NOMO-1 (cell line): ENCODE results near the gene CERCAM.
"Not testable (repeated sequence)": the region's sequence is repeated elsewhere in the genome, so short reads cannot be mapped to it uniquely, and the experiment has no call there.

Experiments
- DNase-seq, 2 experiments: peaks; one replicate each; lab custom pipeline; 2025; ENCODE audit not compliant: unreplicated experiment in 2 of 2; lab: John Stamatoyannopoulos, UW

The CERCAM gene

DNA sequence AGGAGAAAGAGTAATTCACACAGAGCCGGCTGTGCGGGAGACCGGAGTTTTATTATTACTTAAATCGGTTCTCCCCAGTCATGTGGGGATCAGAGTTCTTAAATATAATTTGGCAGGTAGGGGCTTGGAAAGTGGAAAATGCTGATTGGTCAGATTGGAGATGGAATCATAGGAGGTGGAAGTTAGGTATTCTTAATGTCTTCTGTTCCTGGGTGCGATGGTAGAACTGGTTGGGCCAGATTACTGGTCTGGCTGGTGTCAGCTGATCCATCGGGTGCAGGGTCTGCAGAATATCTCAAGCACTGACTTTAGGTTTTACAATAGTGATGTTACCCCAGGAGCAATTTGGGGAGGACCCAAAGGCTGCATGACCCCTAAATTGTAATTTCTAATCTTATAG is 4.6 kb upstream of the CERCAM start:
- no peak for DNase-seq

- peak; percentile 15 to 22 for DNase-seq
These were observed 4.1 kb upstream of the CERCAM start for GRCh38 chr9:128416432-128417019.

DNA sequence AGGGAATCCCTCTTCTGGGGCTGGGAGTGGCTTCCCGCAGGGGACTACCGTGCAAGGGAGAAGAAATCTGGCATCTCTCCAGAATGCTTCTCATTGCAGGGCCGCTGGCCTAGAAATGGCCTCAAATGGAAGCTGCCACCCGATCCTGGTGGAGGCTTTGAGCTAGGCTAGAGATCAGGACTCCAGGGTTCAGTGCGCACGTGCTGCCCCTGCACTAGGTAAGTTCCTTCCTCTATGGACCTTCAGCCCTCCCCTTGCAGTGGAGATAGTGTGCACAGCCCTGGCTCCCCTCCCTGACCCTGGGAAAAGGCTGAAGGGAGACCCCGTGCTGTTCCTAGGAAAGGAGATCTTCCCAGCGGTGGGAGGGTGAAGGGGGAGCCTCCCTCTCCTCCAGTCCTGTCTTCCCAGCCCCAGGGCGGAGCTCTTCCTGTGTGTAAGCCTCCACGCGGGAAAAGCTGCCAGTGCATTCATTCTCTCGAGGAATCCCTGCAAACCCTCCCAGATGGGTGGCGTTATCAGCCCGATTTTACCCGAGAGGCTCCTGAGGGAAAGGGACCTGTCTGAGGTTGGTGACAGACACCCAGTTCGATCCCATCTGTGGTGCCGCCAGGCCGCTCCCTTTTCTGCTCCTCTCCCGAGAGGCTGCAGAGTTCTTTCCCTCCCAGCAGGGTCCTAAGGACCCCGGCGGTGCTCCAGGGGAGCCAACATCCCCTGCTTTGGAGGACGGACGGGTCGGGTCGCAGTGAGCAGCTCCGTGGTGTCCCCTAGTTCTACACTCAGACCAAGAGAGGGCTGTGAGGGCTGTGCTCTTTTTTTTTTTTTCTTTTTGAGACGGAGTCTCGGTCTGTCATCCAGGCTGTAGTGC is 1.4 kb upstream of the CERCAM start:
- DNase-seq: no peak

GRCh38 chr9:128420060-128420650 is 502 bp upstream of the CERCAM start:
- peak; percentile 65 to 75 for DNase-seq

DNA sequence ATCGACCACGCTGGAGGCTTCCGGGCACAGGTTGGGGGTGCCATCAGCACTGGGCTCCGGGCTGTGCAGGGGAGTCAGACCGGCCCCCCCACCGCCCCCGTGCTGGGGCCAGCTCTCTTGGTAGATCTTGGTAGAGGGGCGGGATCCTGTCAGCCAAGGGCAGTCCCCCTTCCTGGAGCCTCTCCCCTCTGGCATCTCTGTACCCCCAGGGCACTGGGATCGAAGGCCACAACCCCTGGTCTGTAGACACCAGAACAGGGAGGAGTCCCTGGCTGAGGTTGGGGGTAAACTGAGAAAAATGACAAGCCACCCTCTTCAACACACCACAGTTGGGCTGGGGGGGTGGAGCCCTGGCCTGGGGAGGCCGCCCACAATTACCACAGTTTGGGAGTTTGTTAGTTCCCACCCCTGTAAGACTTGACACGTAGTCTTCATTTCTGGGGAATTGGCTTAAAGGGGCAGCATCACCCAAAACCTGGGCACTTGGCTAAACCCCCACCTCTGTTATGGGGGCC is 882 bp downstream of the CERCAM start:
- DNase-seq: peak; percentile 9 to 14

DNA sequence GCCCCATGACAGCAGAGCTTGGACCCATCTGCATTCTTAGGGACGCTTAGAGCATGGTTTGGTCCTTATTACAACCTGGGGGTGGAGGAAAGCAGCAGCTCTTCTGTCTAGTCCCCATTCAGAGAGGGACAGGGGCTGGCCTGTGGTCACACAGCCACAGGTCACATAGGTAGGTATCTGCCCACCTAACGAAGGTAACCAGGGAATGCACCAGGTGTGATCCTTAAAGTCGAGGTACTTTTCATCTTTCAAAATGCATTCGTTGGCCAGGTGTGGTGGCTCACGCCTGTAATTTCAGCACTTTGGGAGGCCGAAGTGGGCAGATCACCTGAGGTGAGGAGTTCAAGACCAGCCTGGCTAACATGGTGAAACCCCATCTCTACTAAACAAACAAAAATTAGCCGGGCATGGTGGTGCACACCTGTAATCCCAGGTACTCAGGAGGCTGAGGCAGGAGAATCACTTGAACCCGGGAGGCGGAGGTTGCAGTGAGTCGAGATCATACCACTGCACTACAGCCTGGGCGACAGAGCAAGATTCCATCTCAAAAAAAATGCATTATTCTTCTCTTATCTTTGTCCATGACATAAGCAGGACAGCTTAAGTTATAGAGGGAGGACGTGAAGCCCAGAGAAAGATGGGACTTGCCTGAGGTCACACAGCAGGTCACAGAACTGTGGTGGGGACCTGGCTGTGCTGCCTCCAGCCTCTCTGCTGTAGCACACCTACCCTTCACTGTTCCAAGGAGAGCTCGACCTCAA is 1.5 kb downstream of the CERCAM start:
- DNase-seq: not testable (repeated sequence)

- DNase-seq: no peak
These were observed 2.1 kb downstream of the CERCAM start for GRCh38 chr9:128422783-128423150.

DNA sequence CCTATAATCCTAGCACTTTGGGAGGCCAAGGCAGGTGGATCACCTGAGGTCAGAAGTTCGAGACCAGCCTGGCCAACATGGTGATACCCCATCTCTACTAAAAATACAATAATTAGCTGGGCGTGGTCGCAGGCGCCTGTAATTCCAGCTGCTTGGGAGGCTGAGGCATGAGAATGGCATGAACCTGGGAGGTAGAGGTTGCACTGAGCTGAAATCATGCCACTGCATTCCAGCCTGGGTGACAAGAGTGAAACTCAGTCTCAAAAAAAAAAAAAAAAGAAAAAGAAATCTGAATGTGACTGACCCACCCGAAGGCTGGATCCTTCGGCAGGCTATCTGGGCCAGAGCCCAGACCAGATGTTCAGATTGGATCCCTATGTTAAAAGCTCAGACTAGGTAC is 2.7 kb downstream of the CERCAM start:
- not testable (repeated sequence) for DNase-seq

- DNase-seq: no peak
These were observed 3.7 kb downstream of the CERCAM start for GRCh38 chr9:128424268-128424780.

- DNase-seq: no peak
These were observed 8.2 kb downstream of the CERCAM start for GRCh38 chr9:128428644-128429512.

GRCh38 chr9:128429513-128430086 is 8.9 kb downstream of the CERCAM start:
- DNase-seq: no peak

DNA sequence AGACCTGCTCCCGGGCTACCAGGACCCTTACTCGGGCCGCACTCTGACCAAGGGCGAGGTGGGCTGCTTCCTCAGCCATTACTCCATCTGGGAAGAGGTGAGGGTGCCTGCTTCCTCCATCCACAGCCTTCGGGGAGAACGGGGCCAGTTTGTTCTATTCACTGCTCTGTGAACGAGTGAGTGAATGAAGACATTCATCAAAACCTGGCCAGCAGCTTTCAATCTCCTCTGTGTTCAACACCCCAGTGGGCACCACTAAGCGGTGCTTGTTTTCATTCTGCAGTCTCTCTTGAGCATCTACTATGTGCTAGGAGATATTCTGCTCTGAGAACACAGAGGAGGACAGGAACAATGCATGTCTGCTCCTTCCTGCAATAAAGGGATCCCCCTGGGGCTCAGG is 10.6 kb downstream of the CERCAM start:
- no peak for DNase-seq

DNA sequence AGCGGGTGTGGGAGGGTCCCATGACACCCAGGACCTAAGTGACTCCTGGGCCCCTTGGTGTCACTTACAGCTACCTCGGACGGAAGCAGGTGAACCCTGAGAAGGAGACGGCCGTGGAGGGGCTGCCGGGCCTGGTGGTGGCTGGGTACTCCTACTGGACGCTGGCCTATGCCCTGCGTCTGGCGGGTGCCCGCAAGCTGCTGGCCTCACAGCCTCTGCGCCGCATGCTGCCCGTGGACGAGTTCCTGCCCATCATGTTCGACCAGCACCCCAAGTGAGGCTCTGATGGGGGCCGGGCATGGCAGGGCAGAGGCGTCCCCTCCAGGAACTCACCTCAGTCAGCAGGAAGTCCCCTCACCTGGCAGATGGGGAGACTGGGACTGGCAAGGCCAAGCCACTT is 13.7 kb downstream of the CERCAM start:
- DNase-seq: no peak

DNA sequence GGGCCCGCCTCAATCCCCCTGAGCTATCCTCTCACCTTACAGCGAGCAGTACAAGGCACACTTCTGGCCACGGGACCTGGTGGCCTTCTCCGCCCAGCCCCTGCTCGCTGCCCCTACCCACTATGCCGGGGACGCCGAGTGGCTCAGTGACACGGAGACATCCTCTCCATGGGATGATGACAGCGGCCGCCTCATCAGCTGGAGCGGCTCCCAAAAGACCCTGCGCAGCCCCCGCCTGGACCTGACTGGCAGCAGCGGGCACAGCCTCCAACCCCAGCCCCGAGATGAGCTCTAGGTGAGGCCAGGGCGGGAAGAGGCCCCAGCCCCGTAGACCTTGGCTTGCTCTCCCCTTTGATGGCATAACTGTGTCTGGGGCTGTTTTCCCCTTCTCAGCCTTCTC is 15.0 kb downstream of the CERCAM start:
- no peak for DNase-seq

- peak; percentile 59 to 76 for DNase-seq
These were observed 17.9 kb downstream of the CERCAM start for GRCh38 chr9:128438343-128439109.

- no peak for DNase-seq
These were observed 18.6 kb downstream of the CERCAM start for GRCh38 chr9:128439273-128439672.

DNA sequence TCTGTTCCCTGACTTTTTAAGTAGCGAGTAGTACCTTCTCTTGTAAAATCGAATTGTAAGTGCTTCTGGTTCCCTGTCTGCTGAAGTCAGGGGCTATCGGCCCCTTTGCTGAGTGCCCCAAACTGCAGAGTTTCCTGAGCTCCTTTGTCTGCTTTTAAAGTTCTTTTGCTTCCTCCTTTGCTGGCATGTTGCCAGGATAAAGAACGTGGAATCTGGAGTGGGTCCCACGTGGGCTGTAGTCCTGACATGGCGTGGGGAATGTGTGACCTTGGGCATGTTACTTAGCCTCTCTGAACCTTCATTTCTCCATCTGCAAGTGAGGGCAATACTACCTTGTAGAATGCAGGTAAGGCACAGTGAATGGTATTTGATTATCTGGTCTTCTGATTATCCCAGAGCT is 21.5 kb downstream of the CERCAM start:
- no peak for DNase-seq

GRCh38 chr9:128446505-128446904 is 25.8 kb downstream of the CERCAM start:
- not testable (repeated sequence) for DNase-seq

DNA sequence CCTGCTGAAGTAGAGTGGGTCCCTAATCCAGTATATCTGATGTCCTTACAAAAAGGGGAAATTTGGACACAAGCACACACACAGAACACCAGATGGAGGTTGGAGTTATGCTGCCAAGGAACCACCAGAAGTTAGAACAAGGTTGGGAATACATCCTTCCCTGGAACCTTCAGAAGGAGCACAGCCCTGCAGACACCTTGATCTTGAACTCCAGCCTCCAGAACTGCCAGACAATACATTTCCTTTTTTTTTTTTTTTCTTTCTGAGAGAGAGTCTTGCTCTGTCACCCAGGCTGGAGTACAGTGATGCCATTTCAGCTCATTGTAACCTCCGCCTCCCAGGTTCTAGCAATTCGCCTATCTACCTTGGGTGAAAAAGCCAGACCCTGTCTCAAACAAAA is 28.1 kb downstream of the CERCAM start:
- DNase-seq: no peak
